GM12873 (cell line): ENCODE data around the gene PHF8.

Source experiments
- TF ChIP-seq, protein P1 (sequence below): IDR thresholded peaks from 2 replicates; pipeline ENCODE4 v1.5.1; 2012; ENCODE audit warnings: low read depth, mild to moderate bottlenecking, moderate library complexity, low read length, control low read depth; ENCODE audit not compliant: insufficient read depth; ENCODE audit errors: missing control alignments

Gene PHF8

DNA sequence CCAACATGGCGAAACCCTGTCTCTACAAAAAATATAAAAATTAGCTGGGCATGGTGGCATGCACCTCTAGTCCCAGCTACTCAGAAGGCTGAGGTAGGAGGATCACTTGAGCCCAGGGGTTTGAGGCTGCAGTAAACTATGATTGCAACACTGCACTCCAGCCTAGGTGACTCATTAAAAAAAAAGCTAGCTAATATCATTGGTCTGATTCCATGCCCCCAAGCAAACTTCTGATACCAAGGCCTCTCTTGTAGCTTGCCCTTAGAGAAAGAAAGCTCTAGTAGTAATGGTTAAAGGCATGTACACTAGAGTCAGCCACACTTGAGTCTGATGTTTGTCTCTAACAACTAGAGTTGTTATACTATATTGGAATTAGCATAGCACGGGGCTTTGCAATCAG lies 32.6 kb upstream of the PHF8 start:
- TF ChIP-seq, protein P1, sequence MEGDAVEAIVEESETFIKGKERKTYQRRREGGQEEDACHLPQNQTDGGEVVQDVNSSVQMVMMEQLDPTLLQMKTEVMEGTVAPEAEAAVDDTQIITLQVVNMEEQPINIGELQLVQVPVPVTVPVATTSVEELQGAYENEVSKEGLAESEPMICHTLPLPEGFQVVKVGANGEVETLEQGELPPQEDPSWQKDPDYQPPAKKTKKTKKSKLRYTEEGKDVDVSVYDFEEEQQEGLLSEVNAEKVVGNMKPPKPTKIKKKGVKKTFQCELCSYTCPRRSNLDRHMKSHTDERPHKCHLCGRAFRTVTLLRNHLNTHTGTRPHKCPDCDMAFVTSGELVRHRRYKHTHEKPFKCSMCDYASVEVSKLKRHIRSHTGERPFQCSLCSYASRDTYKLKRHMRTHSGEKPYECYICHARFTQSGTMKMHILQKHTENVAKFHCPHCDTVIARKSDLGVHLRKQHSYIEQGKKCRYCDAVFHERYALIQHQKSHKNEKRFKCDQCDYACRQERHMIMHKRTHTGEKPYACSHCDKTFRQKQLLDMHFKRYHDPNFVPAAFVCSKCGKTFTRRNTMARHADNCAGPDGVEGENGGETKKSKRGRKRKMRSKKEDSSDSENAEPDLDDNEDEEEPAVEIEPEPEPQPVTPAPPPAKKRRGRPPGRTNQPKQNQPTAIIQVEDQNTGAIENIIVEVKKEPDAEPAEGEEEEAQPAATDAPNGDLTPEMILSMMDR = no peak

DNA sequence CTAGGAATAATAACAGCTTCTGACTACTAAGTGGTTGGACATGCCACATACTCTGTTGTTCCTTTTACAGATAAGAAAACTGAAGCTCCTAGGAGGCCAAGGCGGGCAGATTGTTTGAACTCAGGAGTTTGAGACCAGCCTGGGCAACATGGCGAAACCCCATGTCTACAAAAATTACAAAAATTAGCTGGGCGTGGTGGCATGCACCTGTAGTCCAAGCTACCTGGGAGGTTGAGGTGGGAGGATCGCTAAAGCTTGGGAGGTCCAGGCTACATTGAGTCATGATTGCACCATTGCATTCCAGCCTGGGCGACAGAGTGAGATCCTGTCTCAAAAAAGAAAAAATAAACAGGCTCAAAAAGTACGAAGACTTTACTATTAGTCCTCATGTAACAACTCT lies 30.6 kb upstream of the PHF8 start:
- TF ChIP-seq, protein P1 = no peak

DNA sequence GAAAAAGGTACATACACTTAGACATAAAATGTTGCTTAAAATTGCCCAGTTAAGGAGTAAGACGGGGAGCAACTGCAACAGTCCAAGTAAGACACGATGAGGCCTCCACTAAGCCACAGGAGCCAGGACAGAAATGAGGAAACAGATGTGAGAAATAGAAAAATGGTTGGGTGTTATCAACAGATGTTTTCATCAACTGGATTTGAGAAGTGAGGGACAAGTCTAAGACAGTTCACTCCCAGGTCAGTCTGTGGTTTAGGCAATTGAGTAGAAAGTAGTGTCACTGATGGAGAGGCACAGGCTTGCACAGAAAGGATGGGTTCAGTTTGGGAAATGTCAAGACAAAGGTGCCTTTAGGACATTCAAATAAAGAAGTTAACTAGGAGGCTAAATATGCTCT lies 23.5 kb upstream of the PHF8 start:
- TF ChIP-seq, protein P1 = no peak

- TF ChIP-seq, protein P1 = no peak
Measured at GRCh38 chrX:54066841-54067240, 22.6 kb upstream of the PHF8 start.

- TF ChIP-seq, protein P1 = no peak
Measured at GRCh38 chrX:54064564-54064963, 20.3 kb upstream of the PHF8 start.

GRCh38 chrX:54063361-54063760 lies 19.1 kb upstream of the PHF8 start:
- TF ChIP-seq, protein P1 = no peak

- TF ChIP-seq, protein P1 = no peak
Measured at GRCh38 chrX:54049801-54050200, 5.5 kb upstream of the PHF8 start.

GRCh38 chrX:54048412-54048811 lies 4.1 kb upstream of the PHF8 start:
- TF ChIP-seq, protein P1 = no peak
